Kidney (tissue), 14 donors: ENCODE data around the gene KXD1. TPM values are rescaled to one million over a fixed set of nuclear protein-coding genes. Genes with fewer than 3 reads are reported as not detected.

Experiments
- DNase-seq, 5 donors: peaks; one replicate each; pipeline ENCODE4 v3.0.0-alpha.2; 2013 to 2020
- FAIRE-seq: peaks from 2 replicates; lab custom pipeline; 2012; peaks lifted over from hg19 to GRCh38; lab: Jason Lieb, UNC
- H3K27ac ChIP-seq, 2 donors: one replicate each; pipeline ENCODE4 v1.7.0; 2013; ENCODE audit warnings: low read depth in 2 of 2, low read length in 2 of 2, inconsistent platforms in 1 of 2
- H3K27me3 ChIP-seq: one replicate; pipeline ENCODE4 v1.7.1; 2013; ENCODE audit warnings: low read length, inconsistent platforms; ENCODE audit not compliant: control insufficient read depth, insufficient read depth
- H3K36me3 ChIP-seq, 3 donors: one replicate each; pipeline versions ENCODE4 v1.7.0 to v1.7.1; 2013; ENCODE audit warnings: low read length in 3 of 3, control low read depth in 1 of 3, inconsistent platforms in 1 of 3; ENCODE audit not compliant: insufficient read depth in 3 of 3, control insufficient read depth in 2 of 3
- H3K4me1 ChIP-seq, 3 donors: one replicate each; pipeline versions ENCODE4 v1.7.0 to v1.7.1; 2013; ENCODE audit warnings: low read length in 3 of 3, inconsistent platforms in 1 of 3, low read depth in 1 of 3; ENCODE audit not compliant: control insufficient read depth in 2 of 3, insufficient read depth in 2 of 3
- H3K4me3 ChIP-seq, 3 donors: one replicate each; pipeline versions ENCODE4 v1.7.0 to v1.8.1; 2013; ENCODE audit warnings: low read length in 3 of 3, control low read depth in 1 of 3, inconsistent platforms in 1 of 3
- H3K9ac ChIP-seq, 3 donors: one replicate each; pipeline versions ENCODE4 v1.7.0 to v1.7.1; 2013; ENCODE audit warnings: low read length in 3 of 3, control low read depth in 1 of 3, inconsistent platforms in 1 of 3
- H3K9me3 ChIP-seq, 3 donors: one replicate each; pipeline versions ENCODE4 v1.7.0 to v1.7.1; 2013; ENCODE audit warnings: low read length in 3 of 3, control low read depth in 1 of 3, inconsistent platforms in 1 of 3; ENCODE audit not compliant: control insufficient read depth in 2 of 3, insufficient read depth in 1 of 3
- CTCF ChIP-seq: IDR thresholded peaks from 3 replicates; pipeline ENCODE4 v1.5.1; 2012; ENCODE audit warnings: mild to moderate bottlenecking, moderate library complexity, borderline replicate concordance; ENCODE audit not compliant: insufficient read depth; ENCODE audit errors: extremely low read depth
- intact Hi-C: fragments of 100-400 bp; cut with DNase I; formaldehyde crosslinking; loops from one replicate; pipeline ENCODE4 v1.11.1; 2022
- polyA plus RNA-seq: library from polyadenylated mRNA; stranded (reverse); fragments of 350-450 nt; fragmentation: Illumina TruSeq; extraction: RNeasy Lipid Tissue Mini Kit (QIAGEN cat#74804); gene quantifications from one replicate; pipeline ENCODE4 v1.2.3, GENCODE V29; 2014; ENCODE audit warnings: low read depth, low replicate concordance; ENCODE audit not compliant: insufficient read depth
- total RNA-seq: library from RNA; stranded (reverse); fragmentation: NEBNext Ultra II Directional; extraction: Animal tissue kit (Norgen Biotek cat#: 25700); gene quantifications from one replicate; pipeline ENCODE4 v1.2.1, GENCODE V29; 2021
- donor health status: control.
- donor health status: control.
- donor health status: control.
- donor health status: control.
- donor health status: control.
- donor health status: DM: yes; HTN: yes; CAD: no.
- donor health status: Normal renal cell carcinoma (clear cell type).

Gene KXD1
- total and polyA plus RNA-seq, 2 donors from 2014 or later = 56.3 to 69.9 TPM

- intact Hi-C loops = no loop called here
- H3K27ac ChIP-seq = no peak overlapping the region
- H3K4me3 ChIP-seq = peak overlapping the region in 1 of 3 donors; percentile 29
- no peaks in the 10 kb centered on the region for H3K36me3 ChIP-seq
- H3K4me1 ChIP-seq = peaks cover 0 to 11% (median 0%) of the 10 kb centered on the region in 3 donors
- H3K9ac ChIP-seq = no peak overlapping the region
- H3K27me3 ChIP-seq = peaks cover 32% of the 10 kb centered on the region
- H3K9me3 ChIP-seq = no peaks in the 10 kb centered on the region
- FAIRE-seq = no peak
- TF ChIP-seq CTCF = no peak
- no peak for DNase-seq
Observed at GRCh38 chr19:18612051-18612771, 54.5 kb downstream of the KXD1 start.

DNA sequence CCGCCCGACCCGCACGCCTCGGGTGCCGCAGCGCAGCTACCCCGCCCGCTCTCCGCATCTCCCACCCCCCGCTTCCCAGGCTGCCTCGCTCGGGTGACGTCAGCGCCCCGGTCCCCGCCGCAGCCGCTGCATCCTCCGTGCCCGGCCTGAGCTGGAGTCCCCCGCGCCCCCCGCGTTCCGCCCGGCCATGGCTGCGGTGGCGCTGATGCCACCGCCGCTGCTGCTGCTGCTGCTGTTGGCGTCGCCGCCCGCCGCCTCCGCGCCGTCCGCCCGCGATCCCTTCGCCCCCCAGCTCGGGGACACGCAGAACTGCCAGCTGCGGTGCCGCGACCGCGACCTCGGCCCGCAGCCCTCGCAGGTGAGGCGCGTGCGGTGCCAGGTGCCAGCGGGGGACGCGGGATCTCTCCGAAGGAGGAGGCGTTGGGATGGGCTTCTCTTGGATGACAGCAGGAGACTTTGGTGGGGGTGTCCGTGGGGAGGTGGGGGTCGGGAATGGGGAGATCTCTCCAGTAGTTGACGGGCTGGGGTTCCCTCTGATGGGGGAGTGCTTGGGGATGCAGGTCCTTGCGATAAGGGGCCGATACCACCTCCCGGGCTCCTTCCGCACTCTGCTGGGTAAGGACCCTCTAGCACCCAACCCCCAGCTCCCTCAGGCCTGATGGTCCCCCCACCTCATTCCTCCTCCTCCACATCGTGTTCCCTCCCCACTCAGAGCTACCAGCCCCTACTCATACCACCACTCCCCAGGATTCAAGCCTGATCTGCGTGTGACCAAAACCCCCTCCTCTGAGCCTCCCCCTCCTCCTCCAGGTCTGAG is 55.3 kb downstream of the KXD1 start, which contains the start of gene TMEM59L:
TMEM59L (plus strand) TSS at position 99 of the 817 bp plus-strand sequence; CDS start at position 188, 89 bp downstream.
- intact Hi-C loops = no loop called here
- Histone ChIP-seq H3K4me3 (peak within 1 kb of the TSS in 1 of 3 donors; percentile 29), H3K9me3 (no peaks in the 10 kb centered on the region), H3K9ac (no peak within 1 kb of the TSS), H3K27ac (no peak within 1 kb of the TSS), H3K4me1 (peaks cover 0 to 7% (median 0%) of the 10 kb centered on the region in 3 donors), H3K36me3 (no peaks in the 10 kb centered on the region), H3K27me3 (peaks cover 24% of the 10 kb centered on the region)
- FAIRE-seq (no peak), DNase-seq (peak in 3 of 5 donors; percentile 72 to 80 (median 77))
- no peak for TF ChIP-seq CTCF

DNA sequence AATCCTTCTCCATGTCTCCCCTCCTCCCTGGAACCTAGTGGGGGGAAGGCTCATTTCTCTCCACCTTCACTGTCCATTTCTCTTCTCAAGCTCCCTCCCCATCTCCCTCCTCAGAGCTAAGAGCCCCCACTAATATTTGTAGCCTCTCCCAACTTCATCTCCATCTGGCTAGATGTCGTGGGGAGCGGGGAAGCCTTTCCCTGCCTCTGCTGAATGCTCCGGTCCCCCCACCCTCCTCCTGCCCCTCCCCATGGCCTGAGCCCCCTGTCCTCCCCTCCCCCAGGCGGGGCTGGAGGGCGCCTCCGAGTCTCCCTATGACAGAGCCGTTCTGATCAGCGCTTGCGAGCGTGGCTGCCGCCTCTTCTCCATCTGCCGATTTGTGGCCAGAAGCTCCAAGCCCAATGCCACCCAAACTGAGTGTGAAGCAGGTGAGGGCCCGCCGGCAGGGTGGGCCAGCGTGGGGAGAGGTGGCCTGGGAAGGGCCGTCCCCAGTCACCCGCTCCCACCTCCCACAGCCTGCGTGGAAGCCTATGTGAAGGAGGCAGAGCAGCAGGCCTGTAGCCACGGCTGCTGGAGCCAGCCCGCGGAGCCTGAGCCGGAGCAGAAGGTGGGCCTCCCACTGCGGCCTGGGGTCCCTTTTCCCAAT is 56.0 kb downstream of the KXD1 start:
- no peak for FAIRE-seq
- TF ChIP-seq CTCF = no peak
- Histone ChIP-seq H3K27ac (no peak overlapping the region), H3K27me3 (peaks cover 17% of the 10 kb centered on the region), H3K9ac (no peak overlapping the region), H3K4me1 (peaks cover 0 to 7% (median 0%) of the 10 kb centered on the region in 3 donors), H3K9me3 (no peaks in the 10 kb centered on the region), H3K36me3 (no peaks in the 10 kb centered on the region), H3K4me3 (no peak overlapping the region)
- no peak for DNase-seq
- intact Hi-C loops = no loop called here
